ENCODE data around the gene BRD1.

Gene BRD1

GRCh38 chr22:49867303-49868265, 39.9 kb upstream of the BRD1 start:
- no peak overlapping the region for H3K4me3 ChIP-seq (ENCODE audit: low read length)
- DNase-seq (ENCODE audit: low read depth) = no peak
- TF ChIP-seq, protein P1, sequence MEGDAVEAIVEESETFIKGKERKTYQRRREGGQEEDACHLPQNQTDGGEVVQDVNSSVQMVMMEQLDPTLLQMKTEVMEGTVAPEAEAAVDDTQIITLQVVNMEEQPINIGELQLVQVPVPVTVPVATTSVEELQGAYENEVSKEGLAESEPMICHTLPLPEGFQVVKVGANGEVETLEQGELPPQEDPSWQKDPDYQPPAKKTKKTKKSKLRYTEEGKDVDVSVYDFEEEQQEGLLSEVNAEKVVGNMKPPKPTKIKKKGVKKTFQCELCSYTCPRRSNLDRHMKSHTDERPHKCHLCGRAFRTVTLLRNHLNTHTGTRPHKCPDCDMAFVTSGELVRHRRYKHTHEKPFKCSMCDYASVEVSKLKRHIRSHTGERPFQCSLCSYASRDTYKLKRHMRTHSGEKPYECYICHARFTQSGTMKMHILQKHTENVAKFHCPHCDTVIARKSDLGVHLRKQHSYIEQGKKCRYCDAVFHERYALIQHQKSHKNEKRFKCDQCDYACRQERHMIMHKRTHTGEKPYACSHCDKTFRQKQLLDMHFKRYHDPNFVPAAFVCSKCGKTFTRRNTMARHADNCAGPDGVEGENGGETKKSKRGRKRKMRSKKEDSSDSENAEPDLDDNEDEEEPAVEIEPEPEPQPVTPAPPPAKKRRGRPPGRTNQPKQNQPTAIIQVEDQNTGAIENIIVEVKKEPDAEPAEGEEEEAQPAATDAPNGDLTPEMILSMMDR (conservative IDR thresholded peaks at IDR 0.05; ENCODE audit: low read depth, low read length) = no peak

DNA sequence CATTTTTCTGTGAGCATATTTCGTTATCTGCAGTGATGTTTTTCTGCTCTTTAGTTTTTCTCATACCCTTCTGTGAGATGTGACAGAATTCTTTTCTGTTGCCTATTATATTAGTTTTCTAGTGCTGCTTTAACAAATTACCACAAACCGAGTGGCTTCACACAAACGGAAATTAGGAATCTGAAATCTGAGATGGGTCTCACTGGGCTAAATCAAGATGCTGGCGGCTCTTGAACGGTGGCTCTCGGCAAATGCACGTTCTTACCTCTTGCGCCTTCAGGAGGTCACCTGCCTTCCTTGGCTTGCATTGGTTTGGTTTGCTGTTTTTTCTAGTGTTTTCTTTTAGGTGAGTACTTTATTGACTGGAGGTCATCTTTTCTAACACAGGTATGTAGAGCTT, 39.0 kb upstream of the BRD1 start:
- H3K4me3 ChIP-seq (ENCODE audit: low read length) = no peak overlapping the region
- DNase-seq (ENCODE audit: low read depth) = no peak
- TF ChIP-seq, protein P1 (conservative IDR thresholded peaks at IDR 0.05; ENCODE audit: low read depth, low read length) = no peak

DNA sequence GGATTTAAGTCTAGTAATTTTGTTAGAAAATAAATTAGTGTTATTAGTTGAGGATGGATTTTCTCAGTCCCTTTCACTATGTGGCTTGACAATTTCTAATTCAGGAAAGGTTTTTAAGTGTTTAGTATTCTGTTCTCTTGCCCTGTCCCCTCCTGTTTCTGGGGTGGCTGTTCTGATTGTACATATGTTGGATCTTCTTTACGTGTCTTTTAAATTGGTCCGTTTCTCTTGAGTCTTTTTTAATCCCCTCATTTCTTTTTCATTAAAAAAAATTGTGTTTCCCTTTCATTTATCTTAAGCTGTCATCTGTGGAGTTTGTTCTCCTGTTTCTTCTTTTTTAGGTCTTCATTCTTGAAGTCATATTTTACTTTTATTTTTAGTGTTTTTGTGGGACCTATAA, 38.5 kb upstream of the BRD1 start:
- H3K4me3 ChIP-seq (ENCODE audit: low read length) = no peak overlapping the region
- TF ChIP-seq, protein P1 (conservative IDR thresholded peaks at IDR 0.05; ENCODE audit: low read depth, low read length) = no peak
- DNase-seq (ENCODE audit: low read depth) = no peak

DNA sequence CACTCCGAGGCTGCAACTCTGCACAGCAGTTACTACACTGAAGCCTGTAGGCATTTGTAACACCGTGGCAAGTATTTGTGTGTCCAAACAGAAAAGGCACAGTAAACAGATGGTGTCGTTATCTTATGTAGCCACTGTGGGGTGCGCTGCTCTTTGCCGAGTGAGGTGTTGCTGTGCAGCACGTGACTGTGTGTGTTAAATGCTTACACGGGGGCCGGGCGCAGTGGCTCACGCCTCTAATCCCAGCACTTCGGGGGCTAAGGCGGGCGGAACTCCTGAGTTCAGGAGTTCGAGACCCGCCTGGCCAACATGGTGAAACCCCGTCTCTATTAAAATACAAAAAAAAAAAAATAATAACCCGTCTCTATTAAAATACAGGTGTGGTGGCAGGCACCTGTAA, 37.5 kb upstream of the BRD1 start:
- TF ChIP-seq, protein P1 (conservative IDR thresholded peaks at IDR 0.05; ENCODE audit: low read depth, low read length) = no peak
- no peak overlapping the region for H3K4me3 ChIP-seq (ENCODE audit: low read length)
- no peak for DNase-seq (ENCODE audit: low read depth)

GRCh38 chr22:49863931-49864330, 36.3 kb upstream of the BRD1 start:
- TF ChIP-seq, protein P1 (conservative IDR thresholded peaks at IDR 0.05; ENCODE audit: low read depth, low read length) = no peak
- DNase-seq (ENCODE audit: low read depth) = no peak
- H3K4me3 ChIP-seq (ENCODE audit: low read length) = no peak overlapping the region

- H3K4me3 ChIP-seq (ENCODE audit: low read length) = no peak overlapping the region
- TF ChIP-seq, protein P1 (conservative IDR thresholded peaks at IDR 0.05; ENCODE audit: low read depth, low read length) = no peak
- DNase-seq (ENCODE audit: low read depth) = no peak
These were observed 34.8 kb upstream of the BRD1 start for GRCh38 chr22:49862496-49862776.

Data from retinal pigment epithelial cell (primary cell).